Suprapubic skin (tissue), 4 donors: ENCODE measurements around the gene ANO4. TPM values are rescaled to one million over a fixed set of nuclear protein-coding genes. Genes with fewer than 3 reads are reported as not detected.
"Not testable (repeated sequence)": the region's sequence is repeated elsewhere in the genome, so short reads cannot be mapped to it uniquely, and the experiment has no call there.

Experiments
- DNase-seq, 2 donors: peaks; one replicate each; pipeline ENCODE4 v3.0.0-alpha.2; 2019; ENCODE audit warnings: low spot score in 2 of 2
- H3K27ac ChIP-seq: fragments of 200-600 bp; sonication (generic); one replicate; pipeline ENCODE4 v1.5.1; 2019
- H3K27me3 ChIP-seq: fragments of 200-600 bp; sonication (generic); one replicate; pipeline ENCODE4 v1.5.1; 2019
- H3K36me3 ChIP-seq: fragments of 200-600 bp; sonication (generic); one replicate; pipeline ENCODE4 v1.5.1; 2019
- H3K4me1 ChIP-seq: fragments of 200-600 bp; sonication (generic); one replicate; pipeline ENCODE4 v1.5.1; 2019
- H3K4me3 ChIP-seq: fragments of 200-600 bp; sonication (generic); one replicate; pipeline ENCODE4 v1.5.1; 2019; ENCODE audit warnings: mild to moderate bottlenecking
- H3K9me3 ChIP-seq: fragments of 200-600 bp; sonication (generic); one replicate; pipeline ENCODE4 v1.5.1; 2019
- EP300 ChIP-seq: sonication (generic); formaldehyde crosslinking; IDR thresholded peaks from one replicate; pipeline ENCODE4 v1.6.1; 2017; ENCODE audit warnings: antibody characterized with exemption
- POLR2A ChIP-seq, 2 donors: fragments of 450-650 bp; IDR thresholded peaks; one replicate each; pipeline ENCODE4 v1.6.1; 2017; ENCODE audit warnings: antibody characterized with exemption in 2 of 2, mild to moderate bottlenecking in 2 of 2, moderate library complexity in 2 of 2
- POLR2AphosphoS5 ChIP-seq, 3 donors: sonication (generic); formaldehyde crosslinking; IDR thresholded peaks; one replicate each; pipeline ENCODE4 v1.6.1; 2017; ENCODE audit warnings: antibody characterized with exemption in 3 of 3
- WGBS: methylation state at CpG from one replicate; pipeline ENCODE4 v1.1.5; 2018; 5-methylcytosine and 5-hydroxymethylcytosine counted together
- total RNA-seq, 4 donors: library from RNA; depleted of rRNA; stranded (reverse); fragments of >200 nt; gene quantifications; one replicate each; pipeline ENCODE4 v1.1.0, GENCODE V29; 2016
- TF ChIP-seq, protein P1 (sequence below), 2 donors: fragments of 200-600 bp in 1 of 2; fragments of 450-650 bp in 1 of 2; sonication (generic) in 1 of 2; IDR thresholded peaks; one replicate each; pipeline ENCODE4 v1.5.1; 2016 to 2019; ENCODE audit warnings: antibody characterized with exemption in 2 of 2, mild to moderate bottlenecking in 1 of 2, moderate library complexity in 1 of 2

Gene ANO4
- total RNA-seq, 4 donors from 2014 or later = 0.30 to 1.2 TPM; not detected in 2

- H3K27ac ChIP-seq = no peak overlapping the region
- no peaks in the 10 kb centered on the region for H3K4me1 ChIP-seq
- no peak overlapping the region for H3K4me3 ChIP-seq
- no peak for DNase-seq
- no peaks in the 10 kb centered on the region for H3K9me3 ChIP-seq
- no peaks in the 10 kb centered on the region for H3K36me3 ChIP-seq
- no peak for TF ChIP-seq POLR2AphosphoS5 (IDR thresholded peaks at IDR 0.05)
- TF ChIP-seq, protein P1, sequence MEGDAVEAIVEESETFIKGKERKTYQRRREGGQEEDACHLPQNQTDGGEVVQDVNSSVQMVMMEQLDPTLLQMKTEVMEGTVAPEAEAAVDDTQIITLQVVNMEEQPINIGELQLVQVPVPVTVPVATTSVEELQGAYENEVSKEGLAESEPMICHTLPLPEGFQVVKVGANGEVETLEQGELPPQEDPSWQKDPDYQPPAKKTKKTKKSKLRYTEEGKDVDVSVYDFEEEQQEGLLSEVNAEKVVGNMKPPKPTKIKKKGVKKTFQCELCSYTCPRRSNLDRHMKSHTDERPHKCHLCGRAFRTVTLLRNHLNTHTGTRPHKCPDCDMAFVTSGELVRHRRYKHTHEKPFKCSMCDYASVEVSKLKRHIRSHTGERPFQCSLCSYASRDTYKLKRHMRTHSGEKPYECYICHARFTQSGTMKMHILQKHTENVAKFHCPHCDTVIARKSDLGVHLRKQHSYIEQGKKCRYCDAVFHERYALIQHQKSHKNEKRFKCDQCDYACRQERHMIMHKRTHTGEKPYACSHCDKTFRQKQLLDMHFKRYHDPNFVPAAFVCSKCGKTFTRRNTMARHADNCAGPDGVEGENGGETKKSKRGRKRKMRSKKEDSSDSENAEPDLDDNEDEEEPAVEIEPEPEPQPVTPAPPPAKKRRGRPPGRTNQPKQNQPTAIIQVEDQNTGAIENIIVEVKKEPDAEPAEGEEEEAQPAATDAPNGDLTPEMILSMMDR (IDR thresholded peaks at IDR 0.05) = no peak
- TF ChIP-seq EP300 = no peak
- TF ChIP-seq POLR2A (IDR thresholded peaks at IDR 0.05) = no peak
- H3K27me3 ChIP-seq = no peaks in the 10 kb centered on the region
- 71% methylated on average over 4 of the region's 4 CpGs for WGBS
These were observed 133.2 kb downstream of the ANO4 start for GRCh38 chr12:100927826-100928225.

DNA sequence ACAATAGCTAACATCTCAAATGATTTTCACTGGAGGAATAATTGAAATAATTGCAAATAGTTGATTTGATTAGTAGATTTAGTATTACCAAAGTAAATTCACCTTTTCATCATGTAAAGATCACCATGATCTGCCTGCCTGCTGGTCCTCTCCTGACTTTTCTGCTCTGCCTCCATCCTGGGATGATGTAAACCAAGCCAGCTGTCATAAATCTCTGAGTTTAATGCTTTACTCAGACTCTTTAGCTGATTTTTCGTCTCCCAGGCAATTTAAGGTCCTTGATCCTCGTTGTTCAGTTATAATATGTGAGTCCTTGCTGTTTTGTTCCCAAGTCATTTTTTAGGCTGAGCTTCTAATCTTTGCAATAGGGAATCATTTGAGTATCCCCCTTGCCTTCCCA, 138.0 kb downstream of the ANO4 start:
- H3K36me3 ChIP-seq = no peaks in the 10 kb centered on the region
- H3K27ac ChIP-seq = no peak overlapping the region
- no peak for TF ChIP-seq POLR2AphosphoS5 (IDR thresholded peaks at IDR 0.05)
- no peak for TF ChIP-seq EP300
- TF ChIP-seq POLR2A (IDR thresholded peaks at IDR 0.05) = no peak
- TF ChIP-seq, protein P1 (IDR thresholded peaks at IDR 0.05) = no peak
- H3K4me3 ChIP-seq = no peak overlapping the region
- no peaks in the 10 kb centered on the region for H3K27me3 ChIP-seq
- no peak for DNase-seq
- 60% methylated on average over 2 of the region's 2 CpGs for WGBS
- H3K9me3 ChIP-seq = no peaks in the 10 kb centered on the region
- no peaks in the 10 kb centered on the region for H3K4me1 ChIP-seq

GRCh38 chr12:100933531-100933930, 139.0 kb downstream of the ANO4 start:
- not testable (repeated sequence) for H3K27me3 ChIP-seq, H3K4me1 ChIP-seq, H3K27ac ChIP-seq, H3K9me3 ChIP-seq, H3K4me3 ChIP-seq, H3K36me3 ChIP-seq, DNase-seq
- WGBS = 71% methylated on average over 1 of the region's 1 CpG

DNA sequence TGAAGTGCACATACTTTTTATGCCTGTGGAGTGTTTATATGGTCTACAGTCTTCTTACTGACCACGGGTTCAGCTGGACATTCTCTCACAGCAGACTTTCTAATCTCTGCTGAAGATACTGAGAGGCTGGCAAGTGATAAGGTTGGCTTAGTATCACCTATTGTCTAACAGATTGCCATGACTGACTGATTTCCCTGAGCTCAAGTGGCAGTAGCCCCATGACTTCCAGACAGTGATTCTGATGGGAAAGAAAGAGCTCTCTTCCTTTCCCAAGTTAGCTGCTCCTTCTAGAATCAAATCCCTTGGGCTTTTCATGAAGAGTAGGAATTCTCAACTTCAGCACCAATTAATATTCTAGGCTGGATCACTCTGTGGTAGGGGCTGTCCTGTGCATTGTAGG, 141.4 kb downstream of the ANO4 start:
- no peak overlapping the region for H3K4me3 ChIP-seq
- no peak overlapping the region for H3K27ac ChIP-seq
- TF ChIP-seq POLR2AphosphoS5 (IDR thresholded peaks at IDR 0.05) = no peak
- TF ChIP-seq EP300 = no peak
- no peak for TF ChIP-seq POLR2A (IDR thresholded peaks at IDR 0.05)
- TF ChIP-seq, protein P1 (IDR thresholded peaks at IDR 0.05) = no peak
- DNase-seq = no peak
- H3K27me3 ChIP-seq = no peaks in the 10 kb centered on the region
- 90% methylated on average over 1 of the region's 1 CpG for WGBS
- no peaks in the 10 kb centered on the region for H3K4me1 ChIP-seq
- no peaks in the 10 kb centered on the region for H3K36me3 ChIP-seq
- no peaks in the 10 kb centered on the region for H3K9me3 ChIP-seq

- no peaks in the 10 kb centered on the region for H3K36me3 ChIP-seq
- TF ChIP-seq, protein P1 (IDR thresholded peaks at IDR 0.05) = no peak
- TF ChIP-seq POLR2AphosphoS5 (IDR thresholded peaks at IDR 0.05) (no peak), EP300 (no peak), POLR2A (IDR thresholded peaks at IDR 0.05) (no peak)
- H3K4me1 ChIP-seq = no peaks in the 10 kb centered on the region
- no peaks in the 10 kb centered on the region for H3K27me3 ChIP-seq
- WGBS = 84% methylated on average over 5 of the region's 5 CpGs
- no peak overlapping the region for H3K4me3 ChIP-seq
- no peaks in the 10 kb centered on the region for H3K9me3 ChIP-seq
- no peak overlapping the region for H3K27ac ChIP-seq
- DNase-seq = no peak
These were observed 142.1 kb downstream of the ANO4 start for GRCh38 chr12:100936661-100937060.

DNA sequence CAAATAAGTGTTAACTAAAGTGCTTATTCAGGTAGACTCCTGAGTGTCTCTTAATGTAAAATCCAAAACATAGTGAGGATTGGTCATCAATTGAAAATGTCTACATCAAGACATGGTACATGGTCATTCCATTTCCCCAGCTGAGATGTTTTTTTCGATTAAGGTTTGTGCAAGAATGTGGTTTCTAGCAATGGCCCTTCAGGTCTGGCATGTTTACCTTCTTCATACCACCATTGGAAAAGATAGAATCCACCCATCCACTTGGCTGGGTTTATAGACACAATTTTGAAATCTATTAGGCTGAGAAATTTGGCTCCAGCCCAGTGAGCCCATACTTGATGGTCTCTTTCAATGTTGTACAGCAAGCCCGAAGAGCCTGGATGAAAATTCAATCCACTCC, 145.9 kb downstream of the ANO4 start:
- WGBS = 77% methylated on average over 2 of the region's 2 CpGs
- no peak for DNase-seq
- TF ChIP-seq EP300 = no peak
- H3K4me3 ChIP-seq = no peak overlapping the region
- H3K4me1 ChIP-seq = no peaks in the 10 kb centered on the region
- no peaks in the 10 kb centered on the region for H3K36me3 ChIP-seq
- no peak overlapping the region for H3K27ac ChIP-seq
- no peaks in the 10 kb centered on the region for H3K9me3 ChIP-seq
- H3K27me3 ChIP-seq = no peaks in the 10 kb centered on the region
